ENCODE results near the gene SPATA2L.

GRCh38 chr16:89749637-89750036 lies 48.1 kb upstream of the SPATA2L start:
- TF ChIP-seq, protein P1, sequence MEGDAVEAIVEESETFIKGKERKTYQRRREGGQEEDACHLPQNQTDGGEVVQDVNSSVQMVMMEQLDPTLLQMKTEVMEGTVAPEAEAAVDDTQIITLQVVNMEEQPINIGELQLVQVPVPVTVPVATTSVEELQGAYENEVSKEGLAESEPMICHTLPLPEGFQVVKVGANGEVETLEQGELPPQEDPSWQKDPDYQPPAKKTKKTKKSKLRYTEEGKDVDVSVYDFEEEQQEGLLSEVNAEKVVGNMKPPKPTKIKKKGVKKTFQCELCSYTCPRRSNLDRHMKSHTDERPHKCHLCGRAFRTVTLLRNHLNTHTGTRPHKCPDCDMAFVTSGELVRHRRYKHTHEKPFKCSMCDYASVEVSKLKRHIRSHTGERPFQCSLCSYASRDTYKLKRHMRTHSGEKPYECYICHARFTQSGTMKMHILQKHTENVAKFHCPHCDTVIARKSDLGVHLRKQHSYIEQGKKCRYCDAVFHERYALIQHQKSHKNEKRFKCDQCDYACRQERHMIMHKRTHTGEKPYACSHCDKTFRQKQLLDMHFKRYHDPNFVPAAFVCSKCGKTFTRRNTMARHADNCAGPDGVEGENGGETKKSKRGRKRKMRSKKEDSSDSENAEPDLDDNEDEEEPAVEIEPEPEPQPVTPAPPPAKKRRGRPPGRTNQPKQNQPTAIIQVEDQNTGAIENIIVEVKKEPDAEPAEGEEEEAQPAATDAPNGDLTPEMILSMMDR (conservative IDR thresholded peaks at IDR 0.05) = no peak
- TF ChIP-seq ZFX (IDR thresholded peaks at IDR 0.05) = no peak

Measured in C4-2B (cell line).